Right lobe of liver (tissue), 4 donors: Measurements from ENCODE around the gene SLC9A8.
"Not testable (repeated sequence)": the region's sequence is repeated elsewhere in the genome, so short reads cannot be mapped to it uniquely, and the experiment has no call there.

Source experiments
- CTCF ChIP-seq, 4 donors: fragments of 200-600 bp in 3 of 4; fragments of 450-650 bp in 1 of 4; IDR thresholded peaks; one replicate each; pipeline versions ENCODE4 v1.5.1 to v1.8.0; 2016 to 2022; ENCODE audit warnings: antibody characterized with exemption in 4 of 4, mild to moderate bottlenecking in 2 of 4
- POLR2A ChIP-seq: fragments of 450-650 bp; IDR thresholded peaks from one replicate; pipeline ENCODE4 v1.6.1; 2017; ENCODE audit warnings: antibody characterized with exemption, mild to moderate bottlenecking
- donor health status: DM: no; HTN: no; CAD: no.
- donor health status: DM: no; HTN: no; CAD: no.
- donor health status: DM: no; HTN: yes; CAD: no.

GRCh38 chr20:49805224-49805876 is 7.3 kb upstream of the SLC9A8 start:
- not testable (repeated sequence) for TF ChIP-seq POLR2A; CTCF (IDR thresholded peaks at IDR 0.05)
